ENCODE measurements around the gene TUBE1.

TUBE1 gene

GRCh38 chr6:112123982-112124381, 36.7 kb upstream of the TUBE1 start:
- no peak overlapping the region for H3K27ac ChIP-seq (ENCODE audit: low read length)
- no peaks in the 10 kb centered on the region for H3K36me3 ChIP-seq (ENCODE audit: insufficient read depth, low read length)
- H3K79me2 ChIP-seq (ENCODE audit: insufficient read depth, low read length) = no peaks in the 10 kb centered on the region
- peaks cover 10% of the 10 kb centered on the region for H3K27me3 ChIP-seq (ENCODE audit: insufficient read depth, low read length, poor library complexity)
- H3K9ac ChIP-seq (ENCODE audit: low read depth, low read length) = no peak overlapping the region
- no peaks in the 10 kb centered on the region for H3K9me3 ChIP-seq (ENCODE audit: insufficient read depth, low read length, severe bottlenecking)
- ATAC-seq (ENCODE audit: insufficient read depth, low read depth) (no peak), DNase-seq (no peak)
- H3K4me3 ChIP-seq (ENCODE audit: low read depth in 1 of 2, low read length in 2 of 2) = no peak overlapping the region
- H2AFZ ChIP-seq (ENCODE audit: low read depth, low read length) = no peak overlapping the region
- TF ChIP-seq CTCF (IDR thresholded peaks at IDR 0.05; ENCODE audit: borderline replicate concordance, extremely low read depth, low read length, poor library complexity, severe bottlenecking) = no peak
- TF ChIP-seq EZH2 (IDR thresholded peaks at IDR 0.05; ENCODE audit: borderline replicate concordance, low read depth, low read length, severe bottlenecking) = no peak
- H4K20me1 ChIP-seq (ENCODE audit: insufficient read depth, low read length) = no peaks in the 10 kb centered on the region
- H3K4me1 ChIP-seq (ENCODE audit: insufficient read depth, low read length) = no peaks in the 10 kb centered on the region
- no peak overlapping the region for H3K4me2 ChIP-seq (ENCODE audit: insufficient read depth, low read length)

- DNase-seq (no peak), ATAC-seq (ENCODE audit: insufficient read depth, low read depth) (no peak)
- Histone ChIP-seq H3K27ac (ENCODE audit: low read length) (no peak overlapping the region), H3K36me3 (ENCODE audit: insufficient read depth, low read length) (no peaks in the 10 kb centered on the region), H3K4me1 (ENCODE audit: insufficient read depth, low read length) (no peaks in the 10 kb centered on the region), H4K20me1 (ENCODE audit: insufficient read depth, low read length) (no peaks in the 10 kb centered on the region), H2AFZ (ENCODE audit: low read depth, low read length) (no peak overlapping the region), H3K27me3 (ENCODE audit: insufficient read depth, low read length, poor library complexity) (peaks cover 10% of the 10 kb centered on the region), H3K4me3 (ENCODE audit: low read depth in 1 of 2, low read length in 2 of 2) (no peak overlapping the region), H3K9ac (ENCODE audit: low read depth, low read length) (no peak overlapping the region), H3K9me3 (ENCODE audit: insufficient read depth, low read length, severe bottlenecking) (no peaks in the 10 kb centered on the region), H3K79me2 (ENCODE audit: insufficient read depth, low read length) (no peaks in the 10 kb centered on the region), H3K4me2 (ENCODE audit: insufficient read depth, low read length) (no peak overlapping the region)
- TF ChIP-seq EZH2 (IDR thresholded peaks at IDR 0.05; ENCODE audit: borderline replicate concordance, low read depth, low read length, severe bottlenecking) = no peak
- no peak for TF ChIP-seq CTCF (IDR thresholded peaks at IDR 0.05; ENCODE audit: borderline replicate concordance, extremely low read depth, low read length, poor library complexity, severe bottlenecking)
Measured at GRCh38 chr6:112122756-112123155, 35.5 kb upstream of the TUBE1 start.

GRCh38 chr6:112118034-112118433, 30.8 kb upstream of the TUBE1 start:
- DNase-seq (no peak), ATAC-seq (ENCODE audit: insufficient read depth, low read depth) (no peak)
- no peak overlapping the region for H2AFZ ChIP-seq (ENCODE audit: low read depth, low read length)

More at GRCh38 chr6:112118034-112118433, 30.8 kb upstream of the TUBE1 start:
- no peak overlapping the region for H3K4me3 ChIP-seq (ENCODE audit: low read depth in 1 of 2, low read length in 2 of 2)
- peaks cover 22% of the 10 kb centered on the region for H3K27me3 ChIP-seq (ENCODE audit: insufficient read depth, low read length, poor library complexity)
- no peak overlapping the region for H3K4me2 ChIP-seq (ENCODE audit: insufficient read depth, low read length)
- no peaks in the 10 kb centered on the region for H3K79me2 ChIP-seq (ENCODE audit: insufficient read depth, low read length)
- no peaks in the 10 kb centered on the region for H4K20me1 ChIP-seq (ENCODE audit: insufficient read depth, low read length)
- H3K9ac ChIP-seq (ENCODE audit: low read depth, low read length) = no peak overlapping the region
- no peaks in the 10 kb centered on the region for H3K9me3 ChIP-seq (ENCODE audit: insufficient read depth, low read length, severe bottlenecking)
- H3K36me3 ChIP-seq (ENCODE audit: insufficient read depth, low read length) = no peaks in the 10 kb centered on the region
- TF ChIP-seq EZH2 (IDR thresholded peaks at IDR 0.05; ENCODE audit: borderline replicate concordance, low read depth, low read length, severe bottlenecking) (no peak), CTCF (IDR thresholded peaks at IDR 0.05; ENCODE audit: borderline replicate concordance, extremely low read depth, low read length, poor library complexity, severe bottlenecking) (no peak)
- H3K4me1 ChIP-seq (ENCODE audit: insufficient read depth, low read length) = no peaks in the 10 kb centered on the region
- H3K27ac ChIP-seq (ENCODE audit: low read length) = no peak overlapping the region
